NCI-H2227 (cell line): ENCODE measurements around the gene NDUFS8.

Source experiments
- DNase-seq: peaks from one replicate; lab custom pipeline; 2025; ENCODE audit not compliant: unreplicated experiment; lab: John Stamatoyannopoulos, UW

The NDUFS8 gene

DNA sequence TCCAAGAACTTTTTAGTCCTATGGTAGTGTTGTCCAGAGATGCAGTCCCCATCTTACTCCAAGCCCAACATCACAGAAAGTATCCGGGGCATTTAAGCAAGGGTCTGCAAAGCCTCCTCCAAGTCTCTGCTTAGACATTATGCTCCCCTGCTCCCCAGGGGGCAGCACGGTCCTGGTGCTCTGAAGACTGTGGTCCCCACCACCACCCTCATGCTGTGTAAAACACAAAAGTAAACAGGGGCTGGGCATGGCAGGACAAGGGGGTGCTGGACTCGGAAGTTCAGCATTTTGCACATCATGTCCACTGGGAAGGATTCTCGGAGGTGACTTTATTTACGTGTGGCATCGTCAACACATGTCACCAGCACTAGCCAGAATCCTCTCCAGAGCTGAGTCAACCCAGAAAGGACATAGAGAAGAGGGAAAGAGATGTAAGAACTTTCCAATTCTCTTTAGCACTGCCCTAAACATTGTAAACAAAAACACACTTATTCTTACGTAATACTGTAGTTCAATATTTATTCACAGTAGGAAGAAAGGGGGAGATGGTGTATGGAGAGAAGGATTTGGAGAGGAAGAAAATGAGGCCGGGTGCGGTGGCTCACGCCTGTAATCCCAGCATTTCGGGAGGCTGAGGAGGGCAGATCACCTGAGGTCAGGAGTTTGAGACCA, 46.0 kb downstream of the NDUFS8 start:
- no peak for DNase-seq

DNA sequence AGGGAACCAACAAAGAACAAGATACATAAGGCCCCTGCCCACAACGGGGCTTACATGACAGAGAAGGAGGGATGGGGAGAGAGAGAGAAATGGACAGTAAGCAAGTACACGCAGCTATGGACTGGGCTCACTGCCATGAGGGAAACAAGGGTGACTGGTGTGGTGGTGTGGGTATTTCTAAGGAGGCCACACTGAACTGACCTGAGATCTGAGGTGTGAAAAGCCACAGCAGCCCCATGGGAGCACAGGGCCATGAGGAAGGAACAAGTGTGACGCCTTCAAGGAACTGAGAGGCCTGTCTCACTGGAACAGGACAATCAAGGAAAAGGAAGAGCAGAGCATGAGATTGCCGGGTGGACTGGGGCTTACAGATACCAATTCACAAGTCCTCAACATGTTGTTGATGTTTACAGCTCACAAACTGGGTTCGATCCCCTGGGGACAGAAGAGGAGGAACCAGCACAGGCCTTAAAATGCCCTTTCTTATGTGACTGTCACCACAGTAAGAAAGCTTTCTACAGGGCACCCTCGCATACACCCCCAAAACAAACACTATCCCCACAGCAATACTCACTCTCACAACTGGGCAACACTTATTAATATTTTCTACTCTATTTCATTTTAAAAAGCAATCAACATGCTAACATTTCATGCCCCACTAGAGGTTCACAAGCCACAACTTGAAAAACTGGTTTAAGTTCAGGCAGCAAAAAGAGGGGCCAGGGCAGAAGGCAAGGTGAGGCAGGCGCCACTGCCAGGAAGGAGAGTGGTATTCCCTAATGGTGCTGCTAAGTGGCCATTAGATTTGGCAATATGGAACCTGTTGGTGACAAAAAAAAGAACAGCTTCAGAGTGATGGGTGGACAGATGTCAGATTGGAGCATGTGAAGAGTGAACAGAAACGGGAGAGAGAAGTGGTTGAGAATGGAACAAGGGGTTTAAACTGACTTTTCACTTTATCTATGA, 47.4 kb downstream of the NDUFS8 start:
- DNase-seq, result no peak

DNA sequence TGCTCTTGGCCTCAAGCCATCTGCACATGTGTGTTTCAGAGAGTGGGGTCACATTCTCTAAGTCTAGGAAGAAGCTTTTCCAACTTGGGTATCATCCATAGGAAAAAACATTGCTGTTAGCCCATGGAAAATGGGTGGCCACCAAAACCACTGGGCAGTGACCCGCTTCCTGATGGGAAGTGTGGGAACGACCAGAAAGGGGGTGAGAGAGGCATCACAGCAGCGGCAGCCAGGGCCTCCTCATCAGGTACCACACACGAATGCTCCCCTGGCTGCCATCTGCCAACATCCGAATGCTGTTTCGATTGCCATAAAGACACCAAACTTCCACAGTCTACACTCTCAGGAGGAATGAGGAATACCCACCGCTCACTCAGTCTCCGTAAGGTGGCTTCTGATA, 50.4 kb downstream of the NDUFS8 start:
- DNase-seq, result no peak

DNA sequence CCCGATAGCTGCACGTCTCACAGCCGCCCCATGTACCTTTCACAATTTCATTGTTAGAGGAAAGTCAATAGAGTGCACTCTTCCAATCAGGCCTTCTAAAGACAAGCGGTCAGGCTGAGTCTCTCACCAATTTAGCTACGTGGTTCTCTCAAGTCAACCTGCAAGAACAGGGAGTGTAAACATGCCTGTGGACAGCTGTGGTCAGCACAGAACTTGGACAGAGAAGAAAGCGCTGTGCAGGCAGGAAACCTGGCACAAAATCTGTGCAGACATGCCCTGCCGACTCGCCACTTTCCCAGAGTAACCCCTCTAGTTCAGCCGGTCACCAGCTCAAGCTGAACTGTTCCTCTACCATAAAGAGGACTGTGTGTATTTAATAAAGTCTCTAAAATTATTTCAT, 51.2 kb downstream of the NDUFS8 start:
- DNase-seq, result no peak

DNA sequence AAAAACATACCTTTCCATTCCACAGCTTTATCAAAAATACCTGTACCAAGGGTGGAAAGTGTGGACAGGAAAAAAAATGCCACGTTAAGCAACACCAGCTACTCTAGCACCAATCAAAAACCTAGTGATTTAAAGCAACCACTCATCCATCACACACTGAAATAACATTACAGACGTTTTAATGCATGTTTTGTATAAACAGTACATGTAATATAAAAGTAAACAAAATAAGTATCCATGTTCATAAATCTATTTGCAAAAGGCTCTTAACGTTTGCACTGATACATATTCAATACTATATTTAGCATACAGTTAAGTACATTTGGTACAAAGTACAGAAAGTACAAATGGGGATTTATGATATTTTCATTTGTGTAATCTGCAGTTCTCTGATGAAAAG, 52.0 kb downstream of the NDUFS8 start:
- no peak for DNase-seq

DNA sequence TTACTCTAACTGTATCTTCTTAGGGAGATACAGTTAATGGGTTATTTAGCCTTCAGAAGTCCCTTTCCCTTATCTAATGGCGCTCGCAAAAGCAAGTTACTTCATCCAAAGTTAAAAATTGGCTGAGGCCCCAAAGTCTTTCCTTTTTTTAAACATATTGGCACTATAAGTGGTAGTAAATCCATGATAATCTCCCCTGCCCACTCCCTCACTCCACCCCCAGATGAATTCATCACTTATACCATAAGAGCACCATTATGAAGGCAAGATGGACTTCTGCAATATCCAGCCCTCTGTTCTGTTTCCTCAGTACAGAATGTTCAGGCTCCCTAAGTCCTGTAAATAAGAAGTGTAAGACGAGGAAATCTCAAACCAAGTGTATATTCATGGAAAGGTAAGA, 53.0 kb downstream of the NDUFS8 start:
- no peak for DNase-seq
